ENCODE results near the gene BDNF. TPM values are rescaled to one million over a fixed set of nuclear protein-coding genes. Genes with fewer than 3 reads are reported as not detected.

The BDNF gene
- total RNA-seq, 1 experiment from 2014 or later, result 12.5 TPM

- peak; percentile 29 for DNase-seq (ENCODE audit: low read depth)
Measured at GRCh38 chr11:27705873-27706820, 5.9 kb upstream of the BDNF start.

- peak; percentile 25 for DNase-seq (ENCODE audit: low read depth)
Measured at GRCh38 chr11:27703481-27703880, 3.2 kb upstream of the BDNF start.

- no peak for DNase-seq (ENCODE audit: low read depth)
Measured at GRCh38 chr11:27702811-27703210, 2.6 kb upstream of the BDNF start.

GRCh38 chr11:27701355-27702105 is 1.3 kb upstream of the BDNF start:
- DNase-seq (ENCODE audit: low read depth), result peak; percentile 46

- DNase-seq (ENCODE audit: low read depth), result peak; percentile 23
Measured at GRCh38 chr11:27699926-27700350, 317 bp downstream of the BDNF start.

GRCh38 chr11:27699242-27699925 is 871 bp downstream of the BDNF start:
- peak; percentile 52 for DNase-seq (ENCODE audit: low read depth)

- DNase-seq (ENCODE audit: low read depth), result peak; percentile 93
Measured at GRCh38 chr11:27698872-27699241, 1.4 kb downstream of the BDNF start.

- DNase-seq (ENCODE audit: low read depth), result no peak
Measured at GRCh38 chr11:27697679-27698275, 2.5 kb downstream of the BDNF start.

- no peak for DNase-seq (ENCODE audit: low read depth)
Measured at GRCh38 chr11:27696961-27697360, 3.3 kb downstream of the BDNF start.

GRCh38 chr11:27696115-27696514 is 4.1 kb downstream of the BDNF start:
- no peak for DNase-seq (ENCODE audit: low read depth)

GRCh38 chr11:27694992-27695391 is 5.3 kb downstream of the BDNF start:
- DNase-seq (ENCODE audit: low read depth), result no peak

- DNase-seq (ENCODE audit: low read depth), result no peak
Measured at GRCh38 chr11:27693398-27693797, 6.9 kb downstream of the BDNF start.

- no peak for DNase-seq (ENCODE audit: low read depth)
Measured at GRCh38 chr11:27692781-27693180, 7.5 kb downstream of the BDNF start.

GRCh38 chr11:27688076-27688475 is 12.2 kb downstream of the BDNF start:
- DNase-seq (ENCODE audit: low read depth), result no peak

- DNase-seq (ENCODE audit: low read depth), result no peak
Measured at GRCh38 chr11:27681664-27682063, 18.6 kb downstream of the BDNF start.

GRCh38 chr11:27679136-27680015 is 20.9 kb downstream of the BDNF start:
- DNase-seq (ENCODE audit: low read depth), result no peak

GRCh38 chr11:27678242-27678641 is 22.0 kb downstream of the BDNF start:
- DNase-seq (ENCODE audit: low read depth), result no peak

- no peak for DNase-seq (ENCODE audit: low read depth)
Measured at GRCh38 chr11:27677108-27677507, 23.1 kb downstream of the BDNF start.

- DNase-seq (ENCODE audit: low read depth), result no peak
Measured at GRCh38 chr11:27673979-27674663, 26.1 kb downstream of the BDNF start.

GRCh38 chr11:27672836-27673464 is 27.3 kb downstream of the BDNF start:
- DNase-seq (ENCODE audit: low read depth), result no peak

Data from Daoy (cell line).